A673 (cell line): ENCODE results near the gene UBE2K. TPM values are rescaled to one million over a fixed set of nuclear protein-coding genes. Genes with fewer than 3 reads are reported as not detected.
A peak's percentile ranks its signal among the peaks of the same experiment; 100 is the strongest.
"Not testable (repeated sequence)": the region's sequence is repeated elsewhere in the genome, so short reads cannot be mapped to it uniquely, and the experiment has no call there.

Experiments
- BruUV-seq: library from RNA; stranded (reverse); fragments of 400-500 nt; replicated peaks from 2 replicates; lab custom pipeline; 2021; lab: Mats Ljungman, UMichigan
- CTCF ChIA-PET: fragments of 300-600 bp; sonication (Branson Sonifier 250); formaldehyde crosslinking; loops from one replicate; lab custom pipeline; 2022; ENCODE audit warnings: antibody characterized with exemption; lab: Charles Lee
- POLR2A ChIA-PET: fragments of 300-600 bp; sonication (Branson Sonifier 250); formaldehyde crosslinking; loops from one replicate; lab custom pipeline; 2022; ENCODE audit warnings: antibody characterized with exemption; ENCODE audit not compliant: low non-redundant PET; lab: Charles Lee
- DNase-seq: peaks from one replicate; pipeline ENCODE4 v3.0.0-alpha.2; 2015; ENCODE audit warnings: low spot score
- H3K27ac ChIP-seq: fragments of 200-600 bp; sonication (generic); 2 replicates; pipeline ENCODE4 v1.5.1; 2016; ENCODE audit warnings: mixed run types, low read depth, mild to moderate bottlenecking, mixed read lengths, antibody characterized with exemption, low read length; ENCODE audit not compliant: poor library complexity, severe bottlenecking
- H3K27me3 ChIP-seq: fragments of 200-600 bp; sonication (generic); replicated peaks from 2 replicates; pipeline ENCODE4 v1.6.1; 2017; ENCODE audit warnings: mixed run types, low read depth, mild to moderate bottlenecking, mixed read lengths, antibody characterized with exemption, low read length; ENCODE audit not compliant: insufficient read depth, poor library complexity
- H3K36me3 ChIP-seq: fragments of 200-600 bp; sonication (generic); 2 replicates; pipeline ENCODE4 v1.6.1; 2016; ENCODE audit warnings: mixed run types, mild to moderate bottlenecking, mixed read lengths, antibody characterized with exemption, low read length; ENCODE audit not compliant: insufficient read depth, poor library complexity, severe bottlenecking
- H3K4me1 ChIP-seq: fragments of 200-600 bp; sonication (generic); 2 replicates; pipeline ENCODE4 v1.6.1; 2017; ENCODE audit warnings: mixed run types, mild to moderate bottlenecking, mixed read lengths, antibody characterized with exemption, low read length; ENCODE audit not compliant: insufficient read depth, poor library complexity, severe bottlenecking
- H3K4me3 ChIP-seq: fragments of 200-600 bp; sonication (generic); 2 replicates; pipeline ENCODE4 v1.5.1; 2016; ENCODE audit warnings: low read depth, mixed run types, mild to moderate bottlenecking, mixed read lengths, low read length; ENCODE audit not compliant: poor library complexity, severe bottlenecking
- H3K9me3 ChIP-seq: fragments of 200-600 bp; sonication (generic); 2 replicates; pipeline ENCODE4 v1.6.1; 2016; ENCODE audit warnings: mixed run types, low read depth, mild to moderate bottlenecking, mixed read lengths, antibody characterized with exemption, low read length; ENCODE audit not compliant: poor library complexity, severe bottlenecking
- CTCF ChIP-seq: fragments of 300-800, 200-600 bp; sonication (generic); conservative IDR thresholded peaks from 2 replicates; pipeline ENCODE4 v1.5.1; 2017; ENCODE audit warnings: low read depth, mild to moderate bottlenecking, antibody characterized with exemption, low read length, moderate library complexity, mixed read lengths
- EZH2 ChIP-seq: fragments of 200-600 bp; sonication (generic); IDR thresholded peaks from 2 replicates; pipeline ENCODE4 v1.6.1; 2017; ENCODE audit warnings: borderline replicate concordance, low read depth, mild to moderate bottlenecking, mixed read lengths, antibody characterized with exemption, low read length; ENCODE audit not compliant: poor library complexity, severe bottlenecking
- intact Hi-C: fragments of 100-400 bp; cut with micrococcal nuclease; formaldehyde crosslinking; loops from one replicate; pipeline ENCODE4 v1.10.0; 2022; ENCODE audit not compliant: unreplicated experiment
- total RNA-seq: library from RNA; stranded (reverse); gene quantifications from 2 replicates; pipeline ENCODE4 v1.2.3, GENCODE V29; 2021

UBE2K gene
- total RNA-seq, 1 experiment from 2014 or later = 137 TPM

GRCh38 chr4:39700554-39700953, 2.6 kb downstream of the UBE2K start:
- no TSS peak for BruUV-seq
- TF ChIP-seq CTCF (no peak), EZH2 (no peak)
- intact Hi-C loops = no loop called here
- Histone ChIP-seq H3K9me3 (no peaks in the 10 kb centered on the region), H3K27ac (peak overlapping the region; percentile 95), H3K27me3 (no peaks in the 10 kb centered on the region), H3K4me1 (peaks cover 6% of the 10 kb centered on the region), H3K36me3 (peaks cover 14% of the 10 kb centered on the region), H3K4me3 (peak overlapping the region; percentile 87)
- POLR2A ChIA-PET = interaction anchor here (0.6 kb wide), 1 partner anchor 30 kb away, joined by 9 read pairs; no protein-coding TSS in a partner anchor
- no peak for DNase-seq
- CTCF ChIA-PET = no interaction called here

GRCh38 chr4:39702716-39703115, 4.8 kb downstream of the UBE2K start:
- CTCF ChIA-PET = no interaction called here
- intact Hi-C loops = no loop called here

GRCh38 chr4:39704789-39705188, 6.9 kb downstream of the UBE2K start:
- CTCF ChIA-PET, BruUV-seq, intact Hi-C loops, H3K27me3 ChIP-seq, H3K27ac ChIP-seq, POLR2A ChIA-PET, H3K4me3 ChIP-seq, H3K9me3 ChIP-seq, DNase-seq: not testable (repeated sequence)
- Histone ChIP-seq H3K36me3 (peaks cover 14% of the 10 kb centered on the region), H3K4me1 (peaks cover 21% of the 10 kb centered on the region)

More at GRCh38 chr4:39702716-39703115, 4.8 kb downstream of the UBE2K start:
- H3K4me3 ChIP-seq = no peak overlapping the region
- no peak overlapping the region for H3K27ac ChIP-seq
- H3K4me1 ChIP-seq = no peaks in the 10 kb centered on the region
- DNase-seq = no peak
- TF ChIP-seq CTCF = no peak
- no peak for TF ChIP-seq EZH2
- no peaks in the 10 kb centered on the region for H3K9me3 ChIP-seq
- BruUV-seq = no TSS peak
- H3K36me3 ChIP-seq = peaks cover 14% of the 10 kb centered on the region
- no peaks in the 10 kb centered on the region for H3K27me3 ChIP-seq
- POLR2A ChIA-PET = no interaction called here

GRCh38 chr4:39706334-39706733, 8.4 kb downstream of the UBE2K start:
- no TSS peak for BruUV-seq
- CTCF ChIA-PET = no interaction called here

More at GRCh38 chr4:39706334-39706733, 8.4 kb downstream of the UBE2K start:
- Histone ChIP-seq H3K4me1 (peaks cover 27% of the 10 kb centered on the region), H3K36me3 (peaks cover 14% of the 10 kb centered on the region), H3K27me3 (no peaks in the 10 kb centered on the region), H3K4me3 (no peak overlapping the region), H3K27ac (no peak overlapping the region), H3K9me3 (no peaks in the 10 kb centered on the region)
- intact Hi-C loops = no loop called here
- TF ChIP-seq EZH2 = no peak
- TF ChIP-seq CTCF = no peak
- no peak for DNase-seq
- POLR2A ChIA-PET = interaction anchor here (0.6 kb wide), 1 partner anchor 186 kb away, joined by 14 read pairs; no protein-coding TSS in a partner anchor
